ENCODE results near the gene BRAF. TPM values are rescaled to one million over a fixed set of nuclear protein-coding genes. Genes with fewer than 3 reads are reported as not detected.
"Not testable (repeated sequence)": the region's sequence is repeated elsewhere in the genome, so short reads cannot be mapped to it uniquely, and the experiment has no call there.

BRAF gene
- total RNA-seq, 1 donor from 2014 or later = 40.2 TPM

DNA sequence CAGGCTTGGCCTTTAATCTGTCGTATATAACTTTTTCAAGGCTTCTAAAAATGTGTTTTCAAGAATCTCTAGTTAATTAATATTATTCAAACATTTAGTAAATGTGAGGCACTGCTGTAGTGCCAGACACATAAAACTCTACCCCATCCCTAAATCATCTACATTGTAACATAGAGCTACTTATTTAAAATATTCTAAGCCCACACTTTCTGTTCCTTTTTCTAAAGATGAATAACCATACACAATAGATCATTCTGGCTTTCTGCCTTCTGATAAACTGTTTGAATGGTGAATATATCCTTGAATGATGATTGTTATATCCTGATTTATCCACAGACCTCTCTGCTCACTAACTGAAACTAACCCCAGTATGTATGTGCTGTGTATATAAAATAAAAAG, 41.4 kb downstream of the BRAF start:
- TF ChIP-seq, protein P1, sequence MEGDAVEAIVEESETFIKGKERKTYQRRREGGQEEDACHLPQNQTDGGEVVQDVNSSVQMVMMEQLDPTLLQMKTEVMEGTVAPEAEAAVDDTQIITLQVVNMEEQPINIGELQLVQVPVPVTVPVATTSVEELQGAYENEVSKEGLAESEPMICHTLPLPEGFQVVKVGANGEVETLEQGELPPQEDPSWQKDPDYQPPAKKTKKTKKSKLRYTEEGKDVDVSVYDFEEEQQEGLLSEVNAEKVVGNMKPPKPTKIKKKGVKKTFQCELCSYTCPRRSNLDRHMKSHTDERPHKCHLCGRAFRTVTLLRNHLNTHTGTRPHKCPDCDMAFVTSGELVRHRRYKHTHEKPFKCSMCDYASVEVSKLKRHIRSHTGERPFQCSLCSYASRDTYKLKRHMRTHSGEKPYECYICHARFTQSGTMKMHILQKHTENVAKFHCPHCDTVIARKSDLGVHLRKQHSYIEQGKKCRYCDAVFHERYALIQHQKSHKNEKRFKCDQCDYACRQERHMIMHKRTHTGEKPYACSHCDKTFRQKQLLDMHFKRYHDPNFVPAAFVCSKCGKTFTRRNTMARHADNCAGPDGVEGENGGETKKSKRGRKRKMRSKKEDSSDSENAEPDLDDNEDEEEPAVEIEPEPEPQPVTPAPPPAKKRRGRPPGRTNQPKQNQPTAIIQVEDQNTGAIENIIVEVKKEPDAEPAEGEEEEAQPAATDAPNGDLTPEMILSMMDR (IDR thresholded peaks at IDR 0.05) = no peak
- ATAC-seq (no peak), DNase-seq (no peak)
- intact Hi-C loops (cut with DNase I) = no loop called here
- no peaks in the 10 kb centered on the region for H3K4me1 ChIP-seq
- no peaks in the 10 kb centered on the region for H3K36me3 ChIP-seq
- no peak overlapping the region for H3K4me3 ChIP-seq
- no peaks in the 10 kb centered on the region for H3K27me3 ChIP-seq
- no peaks in the 10 kb centered on the region for H3K9me3 ChIP-seq
- H3K27ac ChIP-seq = no peak overlapping the region

DNA sequence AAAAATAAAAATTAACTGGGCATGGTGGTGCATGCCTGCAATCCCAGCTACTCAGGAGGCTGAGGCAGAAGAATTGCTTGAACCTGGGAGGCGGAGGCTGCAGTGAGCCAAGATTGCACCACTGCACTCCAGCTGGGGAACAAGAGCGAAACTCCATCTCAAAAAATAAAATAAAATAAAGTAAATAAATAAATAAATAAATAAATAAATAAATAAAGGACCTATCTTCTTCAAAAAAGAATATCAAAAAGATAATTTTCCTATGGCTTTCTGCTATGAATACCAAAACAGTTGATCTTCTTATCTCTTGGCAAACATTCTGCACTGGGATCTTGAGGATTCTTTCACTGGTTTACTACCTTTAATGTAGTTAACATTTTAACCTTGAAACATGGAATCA, 41.9 kb downstream of the BRAF start:
- H3K27me3 ChIP-seq; H3K27ac ChIP-seq; H3K4me1 ChIP-seq; DNase-seq; H3K36me3 ChIP-seq; ATAC-seq; intact Hi-C loops (cut with DNase I); H3K9me3 ChIP-seq; H3K4me3 ChIP-seq: not testable (repeated sequence)

- DNase-seq = no peak
- Histone ChIP-seq H3K27me3 (no peaks in the 10 kb centered on the region), H3K36me3 (no peaks in the 10 kb centered on the region), H3K9me3 (no peaks in the 10 kb centered on the region), H3K4me1 (no peaks in the 10 kb centered on the region), H3K27ac (no peak overlapping the region), H3K4me3 (no peak overlapping the region)
- TF ChIP-seq, protein P1 (IDR thresholded peaks at IDR 0.05) = no peak
- intact Hi-C loops (cut with DNase I) = no loop called here
- ATAC-seq = no peak
These were observed 43.1 kb downstream of the BRAF start for GRCh38 chr7:140881507-140882228.

DNA sequence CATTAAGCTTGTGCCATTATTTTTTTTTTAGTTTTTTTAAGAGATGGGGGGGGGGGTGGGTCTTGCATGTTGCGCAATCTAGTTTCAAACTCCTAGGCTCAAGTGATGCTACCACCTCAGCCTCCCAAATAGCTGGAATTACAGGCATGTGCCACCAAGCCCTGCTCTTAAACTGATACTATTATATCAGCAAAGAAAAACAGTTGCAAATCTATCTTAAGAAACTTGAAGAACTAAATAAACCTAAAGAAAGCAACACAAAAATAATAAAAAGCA, 47.5 kb downstream of the BRAF start:
- ATAC-seq (no peak), DNase-seq (no peak)
- Histone ChIP-seq H3K36me3 (no peaks in the 10 kb centered on the region), H3K4me1 (no peaks in the 10 kb centered on the region), H3K9me3 (no peaks in the 10 kb centered on the region), H3K4me3 (no peak overlapping the region), H3K27me3 (no peaks in the 10 kb centered on the region), H3K27ac (no peak overlapping the region)
- TF ChIP-seq, protein P1 (IDR thresholded peaks at IDR 0.05) = no peak
- intact Hi-C loops (cut with DNase I) = no loop called here

- intact Hi-C loops (cut with DNase I) = no loop called here
- TF ChIP-seq, protein P1 (IDR thresholded peaks at IDR 0.05) = no peak
- ATAC-seq = no peak
- Histone ChIP-seq H3K27ac (no peak overlapping the region), H3K27me3 (no peaks in the 10 kb centered on the region), H3K4me3 (no peak overlapping the region), H3K36me3 (no peaks in the 10 kb centered on the region), H3K4me1 (no peaks in the 10 kb centered on the region), H3K9me3 (no peaks in the 10 kb centered on the region)
- DNase-seq = no peak
These were observed 48.0 kb downstream of the BRAF start for GRCh38 chr7:140876519-140877248.

DNA sequence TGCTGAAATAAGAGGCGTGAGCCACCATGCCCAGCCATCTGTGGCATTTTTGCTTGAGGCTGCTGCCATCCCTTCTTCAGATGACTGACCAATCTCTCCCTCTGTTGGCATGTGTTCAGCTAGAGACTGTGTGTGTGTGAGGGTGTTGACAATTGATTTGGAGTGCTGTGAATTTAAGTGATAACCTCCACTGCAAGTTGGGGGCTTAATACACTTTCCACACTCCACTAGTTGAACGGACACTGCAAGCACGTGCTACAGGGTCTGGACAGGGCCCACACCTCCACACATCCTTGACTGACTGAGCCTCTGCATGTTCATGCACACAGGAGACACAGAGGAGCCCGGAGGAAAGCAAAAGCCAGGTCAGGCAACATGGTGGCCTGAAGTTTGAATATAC, 51.3 kb downstream of the BRAF start:
- Histone ChIP-seq H3K36me3 (no peaks in the 10 kb centered on the region), H3K4me3 (no peak overlapping the region), H3K27me3 (no peaks in the 10 kb centered on the region), H3K4me1 (no peaks in the 10 kb centered on the region), H3K9me3 (no peaks in the 10 kb centered on the region), H3K27ac (no peak overlapping the region)
- TF ChIP-seq, protein P1 (IDR thresholded peaks at IDR 0.05) = no peak
- ATAC-seq (no peak), DNase-seq (no peak)
- intact Hi-C loops (cut with DNase I) = no loop called here
